ENCODE results near the gene IFITM2.
"Not testable (repeated sequence)": the region's sequence is repeated elsewhere in the genome, so short reads cannot be mapped to it uniquely, and the experiment has no call there.

Gene IFITM2

GRCh38 chr11:327581-327923 lies 19.9 kb downstream of the IFITM2 start:
- no peak for DNase-seq

GRCh38 chr11:328012-328411 lies 20.4 kb downstream of the IFITM2 start:
- no peak for DNase-seq

DNA sequence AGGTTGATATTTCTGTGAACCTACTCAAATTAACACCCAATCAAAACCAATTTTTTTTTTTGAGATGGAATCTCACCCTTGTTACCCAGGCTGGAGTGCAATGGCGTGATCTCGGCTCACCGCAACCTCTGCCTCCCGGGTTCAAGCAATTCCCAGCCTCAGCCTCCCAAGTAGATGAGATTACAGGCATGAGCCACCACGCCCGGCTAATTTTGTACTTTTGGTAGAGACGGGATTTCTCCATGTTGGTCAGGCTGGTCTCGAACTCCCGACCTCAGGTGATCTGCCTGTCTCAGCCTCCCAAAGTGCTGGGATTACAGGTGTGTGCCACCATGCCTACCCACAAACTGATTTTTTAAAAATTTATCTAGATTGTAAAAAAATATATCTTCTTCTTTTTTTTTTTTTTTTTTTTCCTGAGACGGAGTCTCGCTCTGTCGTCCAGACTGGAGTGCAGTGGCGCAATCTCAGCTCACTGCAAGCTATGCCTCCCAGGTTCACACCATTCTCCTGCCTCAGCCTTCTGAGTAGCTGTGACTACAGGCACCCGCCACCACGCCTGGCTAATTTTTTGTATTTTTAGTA lies 21.0 kb downstream of the IFITM2 start:
- DNase-seq = not testable (repeated sequence)

- DNase-seq = no peak
These were observed 22.3 kb downstream of the IFITM2 start for GRCh38 chr11:329886-330253.

DNA sequence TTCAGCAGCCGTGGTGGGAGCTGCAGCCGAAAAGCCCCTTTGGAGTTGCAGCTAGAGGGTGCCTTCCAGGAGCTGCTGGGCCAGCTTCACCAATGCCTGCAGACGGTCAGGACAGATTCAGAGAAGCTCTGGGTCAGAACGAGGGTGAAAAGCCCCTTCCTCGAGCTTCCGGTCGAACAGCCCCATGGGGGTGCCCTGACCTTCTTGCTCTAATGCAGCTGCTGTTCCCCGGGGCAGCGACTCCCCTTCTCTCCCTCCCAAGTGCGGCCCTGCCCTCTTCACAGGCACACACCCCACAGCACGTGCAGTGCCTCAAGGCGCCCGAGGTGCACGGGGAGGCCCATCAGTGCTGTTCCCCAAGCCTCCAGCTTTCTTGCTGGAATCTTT lies 22.7 kb downstream of the IFITM2 start:
- no peak for DNase-seq

- DNase-seq = no peak
These were observed 23.2 kb downstream of the IFITM2 start for GRCh38 chr11:330694-331357.

- no peak for DNase-seq
These were observed 23.9 kb downstream of the IFITM2 start for GRCh38 chr11:331358-332060.

GRCh38 chr11:332651-333480 lies 25.2 kb downstream of the IFITM2 start:
- DNase-seq = no peak

DNA sequence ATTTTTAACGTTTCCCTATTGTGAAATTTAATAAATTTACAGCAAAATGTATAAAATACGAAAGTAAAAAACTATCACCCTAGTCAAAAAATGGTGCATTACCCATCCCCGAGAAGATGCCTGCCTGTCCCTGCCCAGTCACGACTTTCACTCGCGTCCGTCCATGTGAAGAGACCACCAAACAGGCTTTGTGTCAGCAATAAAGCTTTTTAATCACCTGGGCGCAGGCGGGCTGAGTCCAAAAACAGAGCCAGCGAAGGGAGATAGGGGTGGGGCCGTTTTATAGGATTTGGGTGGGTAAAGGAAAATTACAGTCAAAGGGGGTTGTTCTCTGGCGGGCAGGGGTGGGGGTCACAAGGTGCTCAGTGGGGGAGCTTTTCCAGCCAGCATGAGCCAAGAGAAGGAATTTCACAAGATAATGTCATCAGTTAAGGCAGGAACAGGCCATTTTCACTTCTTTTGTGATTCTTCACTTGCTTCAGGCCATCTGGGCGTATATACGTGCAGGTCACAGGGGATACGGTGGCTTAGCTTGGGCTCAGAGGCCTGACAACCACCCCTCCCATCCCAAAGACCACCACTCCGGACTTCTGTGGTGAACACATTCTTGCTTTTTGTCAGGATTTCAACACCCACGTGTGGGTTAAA lies 26.1 kb downstream of the IFITM2 start:
- not testable (repeated sequence) for DNase-seq

GRCh38 chr11:334264-334994 lies 26.8 kb downstream of the IFITM2 start:
- DNase-seq = no peak

DNA sequence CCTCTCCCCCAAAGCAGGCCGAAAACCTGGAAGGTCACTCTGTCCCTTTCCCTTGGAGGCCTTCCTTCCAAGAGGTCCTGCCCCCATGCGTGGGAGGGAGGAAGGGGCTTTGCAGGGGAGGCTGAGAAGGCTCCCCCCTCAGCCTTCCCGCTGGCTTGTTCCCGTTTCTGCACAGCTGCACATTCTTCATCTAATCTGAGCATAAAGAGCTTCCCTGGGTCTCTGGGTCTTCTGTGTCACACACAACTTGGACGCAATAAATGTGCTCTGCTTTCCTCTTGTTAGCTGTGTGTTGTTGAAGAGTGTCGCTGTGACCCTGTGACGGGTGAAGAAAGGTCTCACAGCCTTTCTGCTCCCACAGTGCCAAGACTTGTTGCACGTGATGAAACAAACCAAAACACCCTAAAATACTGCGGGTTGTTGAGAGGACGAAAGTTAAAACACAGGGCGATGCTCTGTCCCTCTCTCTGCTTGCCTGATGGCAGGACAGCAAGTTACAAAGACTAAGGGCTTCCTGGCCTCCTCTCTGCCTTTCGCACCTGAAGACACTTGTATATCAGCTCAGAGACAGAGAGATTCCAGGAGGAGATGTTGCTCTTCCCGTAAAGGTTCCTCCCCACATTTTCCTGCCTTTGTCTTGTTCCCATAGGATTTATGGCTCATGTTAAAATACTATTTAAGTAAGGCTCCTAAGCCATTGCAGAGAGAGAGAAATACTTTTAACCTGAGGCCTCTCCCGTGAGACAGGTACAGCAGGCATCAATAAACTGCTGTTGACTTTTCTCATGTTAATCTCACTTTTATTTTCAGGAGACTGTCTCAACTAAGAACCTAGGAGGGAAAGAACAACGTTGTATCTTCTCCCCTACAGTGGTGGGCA lies 28.4 kb downstream of the IFITM2 start:
- no peak for DNase-seq

- no peak for DNase-seq
These were observed 29.1 kb downstream of the IFITM2 start for GRCh38 chr11:336659-337198.

- no peak for DNase-seq
These were observed 30.1 kb downstream of the IFITM2 start for GRCh38 chr11:337711-338110.

GRCh38 chr11:339963-340362 lies 32.3 kb downstream of the IFITM2 start:
- DNase-seq = no peak

GRCh38 chr11:340539-341512 lies 33.2 kb downstream of the IFITM2 start:
- no peak for DNase-seq

- no peak for DNase-seq
These were observed 34.7 kb downstream of the IFITM2 start for GRCh38 chr11:342328-342727.

GRCh38 chr11:344836-345578 lies 37.4 kb downstream of the IFITM2 start:
- DNase-seq = no peak

- DNase-seq = no peak
These were observed 38.9 kb downstream of the IFITM2 start for GRCh38 chr11:346529-346928.

Measured in activated naive CD4-positive, alpha-beta T cell treated with anti-CD3 and anti-CD28 coated beads, Interleukin-2, amount 50 U/mL, for 16 hours (primary cell).